ENCODE results near the gene TENT4B.

The TENT4B gene

DNA sequence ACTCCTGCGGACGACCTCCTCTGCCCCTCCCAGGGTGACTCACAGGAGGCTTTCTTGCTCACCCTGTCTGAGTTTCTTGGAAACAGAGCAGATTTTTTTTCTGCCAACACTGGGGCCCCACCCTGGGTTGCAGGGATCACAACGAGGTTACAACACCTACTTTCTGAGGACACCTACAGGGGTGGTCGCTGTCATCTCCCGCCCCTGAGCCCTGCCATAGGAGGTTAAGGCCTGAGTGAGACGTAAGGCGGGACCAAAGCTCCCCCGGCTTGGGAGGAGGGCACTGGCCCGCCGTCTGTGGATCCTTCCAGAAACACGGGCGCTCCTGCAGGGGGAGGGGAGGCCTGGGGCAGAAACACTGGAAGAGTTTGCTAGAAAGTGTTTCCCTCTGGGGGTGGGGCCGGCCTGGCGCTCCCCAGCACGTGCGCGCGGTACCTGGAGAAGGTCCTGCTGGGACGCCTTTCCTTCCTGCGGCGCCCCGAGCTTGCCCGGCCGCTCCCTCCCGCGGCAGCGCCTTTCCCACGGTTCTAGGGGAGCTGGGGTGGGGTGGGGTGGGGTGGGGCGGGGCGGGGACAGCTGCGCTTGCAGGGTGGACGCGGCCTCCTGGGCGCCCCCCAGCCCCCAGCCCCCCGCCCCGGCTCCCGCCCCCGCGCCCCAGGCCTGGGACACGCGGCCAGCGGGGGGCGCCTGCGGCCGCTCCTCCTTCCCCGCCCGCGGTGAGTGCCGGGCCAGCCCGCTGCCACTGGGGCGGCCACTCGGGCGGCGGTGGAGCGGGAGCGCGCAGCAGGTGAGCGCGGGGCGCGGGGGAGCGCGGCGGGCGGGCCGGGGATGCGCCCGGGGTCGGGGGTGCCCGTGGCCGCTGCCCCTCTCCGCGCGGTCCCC, 92.6 kb downstream of the TENT4B start:
- Mint-ChIP-seq H3K9me3 (no peaks in the 10 kb centered on the region), H3K4me1 (peaks cover 5 to 24% of the 10 kb centered on the region in 2 donors), H3K4me3 (peak overlapping the region; percentile 82 to 86), H3K36me3 (peaks cover 0 to 1% of the 10 kb centered on the region in 2 donors), H3K27me3 (no peaks in the 10 kb centered on the region), H3K27ac (peak overlapping the region; percentile 56)
- DNase-seq (no peak), ATAC-seq (replicated peaks) (peak; percentile 81)

DNA sequence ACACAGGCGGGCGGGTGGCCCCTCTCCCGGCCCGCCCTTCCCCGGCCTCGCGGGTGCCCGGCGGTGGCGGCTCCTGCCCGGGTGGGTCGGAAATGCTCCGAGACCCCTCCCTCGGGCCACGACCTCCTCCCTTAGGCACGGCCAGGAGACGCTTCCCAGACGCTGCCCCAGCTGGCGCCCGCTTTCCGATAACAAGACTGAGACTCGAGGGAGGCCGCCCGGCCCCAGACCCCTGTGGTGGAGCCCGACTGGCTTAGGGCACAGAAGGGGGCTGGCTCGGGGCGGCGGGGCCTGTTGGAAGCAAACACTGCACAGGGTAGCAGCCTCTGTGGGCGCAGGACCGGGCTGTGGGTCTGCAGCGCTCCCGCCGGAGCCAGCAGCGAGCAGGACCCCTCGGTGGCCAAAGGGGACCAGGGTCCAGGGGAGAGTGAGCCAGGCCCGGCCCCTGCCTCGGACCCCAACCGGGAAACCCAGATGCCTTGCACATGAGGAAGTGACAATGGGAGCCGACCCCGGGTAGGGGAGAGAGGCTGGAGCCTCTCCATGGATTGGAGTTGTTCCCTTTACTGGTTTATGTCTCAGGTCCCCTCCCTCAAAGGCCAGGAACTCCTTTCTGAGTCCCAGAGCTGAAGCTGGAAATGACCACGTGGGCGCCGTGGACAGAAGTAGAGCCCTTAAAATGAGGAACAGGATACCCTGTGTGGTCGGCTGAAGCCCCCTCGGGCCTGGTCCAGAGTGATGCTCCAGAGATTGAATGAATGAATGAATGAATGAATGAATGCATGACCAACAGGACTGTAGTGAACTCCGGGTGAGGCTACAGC, 93.4 kb downstream of the TENT4B start:
- DNase-seq (no peak), ATAC-seq (replicated peaks) (peak; percentile 70 to 71)
- peaks cover 0 to 1% of the 10 kb centered on the region in 2 donors for H3K36me3 Mint-ChIP-seq
- no peaks in the 10 kb centered on the region for H3K9me3 Mint-ChIP-seq
- peaks cover 7 to 29% of the 10 kb centered on the region in 2 donors for H3K4me1 Mint-ChIP-seq
- peak overlapping the region; percentile 83 to 86 for H3K4me3 Mint-ChIP-seq
- H3K27me3 Mint-ChIP-seq = no peaks in the 10 kb centered on the region
- H3K27ac Mint-ChIP-seq = peak overlapping the region; percentile 79

DNA sequence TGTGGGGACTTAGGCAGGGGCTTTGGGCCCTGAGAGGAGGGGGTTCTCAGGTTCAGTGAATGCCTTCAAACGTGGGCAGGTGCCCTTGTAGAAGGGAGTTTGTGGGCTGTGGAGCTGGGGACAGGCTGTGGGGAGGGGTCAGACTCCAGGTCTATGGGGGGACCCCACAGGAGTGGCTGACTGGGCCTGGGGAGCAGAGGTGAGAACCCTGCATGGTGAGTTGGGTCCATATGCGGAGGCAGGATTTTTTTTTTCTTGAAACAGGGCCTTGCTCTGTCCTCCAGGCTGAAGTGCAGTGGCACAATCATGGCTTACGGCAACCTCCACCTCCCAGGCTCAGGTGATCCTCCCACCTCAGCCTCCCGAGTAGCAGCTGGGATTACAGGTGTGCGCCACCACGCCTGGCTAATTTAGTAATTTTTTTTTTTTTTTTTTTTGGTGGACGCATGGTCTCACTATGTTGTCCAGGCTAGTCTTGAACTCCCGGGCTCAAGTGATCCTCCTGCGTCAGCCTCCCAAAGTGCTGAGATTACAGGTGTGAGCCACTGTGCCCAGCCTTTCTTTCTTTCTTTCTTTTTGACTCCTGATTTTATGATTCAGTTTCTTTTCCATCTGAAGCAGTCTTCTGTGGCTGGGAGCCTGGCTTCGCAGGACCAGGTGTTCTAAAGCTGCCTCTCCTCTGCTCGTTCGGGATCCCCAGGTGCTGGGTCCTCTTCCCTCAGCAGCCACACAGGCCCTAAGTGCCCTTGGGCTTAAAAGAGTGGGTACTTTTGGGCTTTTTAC, 94.2 kb downstream of the TENT4B start:
- Mint-ChIP-seq H3K27me3 (no peaks in the 10 kb centered on the region), H3K9me3 (no peaks in the 10 kb centered on the region), H3K36me3 (peaks cover 0 to 1% of the 10 kb centered on the region in 2 donors), H3K4me1 (peaks cover 7 to 34% of the 10 kb centered on the region in 2 donors), H3K4me3 (peak overlapping the region; percentile 83 to 86), H3K27ac (peak overlapping the region; percentile 6)
- ATAC-seq (replicated peaks) (no peak), DNase-seq (no peak)

DNA sequence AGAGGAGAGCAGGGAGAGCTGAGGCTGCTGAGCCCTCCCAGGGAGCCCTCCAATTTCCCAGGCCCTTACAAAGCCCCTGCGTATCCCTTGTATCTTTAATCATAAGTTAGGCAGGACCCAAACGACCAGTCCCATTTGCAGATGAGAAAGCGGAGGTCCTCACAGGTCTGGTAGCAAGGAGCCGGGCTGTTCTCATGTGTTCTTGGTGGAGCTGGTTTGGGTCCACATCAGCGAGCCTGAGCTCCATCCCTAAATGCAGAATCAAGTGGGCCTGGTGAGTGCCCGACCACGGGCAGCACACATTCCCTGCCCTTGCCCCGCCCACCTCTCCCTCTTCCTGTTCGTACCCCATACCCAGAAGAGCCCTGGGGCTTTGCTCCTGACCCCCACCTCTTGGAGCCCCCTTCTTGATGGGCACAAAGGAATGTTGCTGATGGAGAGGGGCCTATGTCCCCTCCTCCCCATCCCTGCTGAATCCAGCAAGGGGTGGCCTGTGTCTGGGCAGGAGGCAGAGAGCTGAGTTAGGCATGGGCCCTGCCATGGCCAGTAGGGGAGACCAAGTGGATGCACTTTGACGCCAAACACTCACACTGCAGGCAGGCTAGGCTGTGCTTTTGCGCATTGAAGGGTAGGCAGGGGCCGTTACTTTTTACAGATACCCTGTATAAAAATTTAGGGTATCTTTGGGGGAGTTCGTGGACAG, 95.0 kb downstream of the TENT4B start:
- no peak overlapping the region for H3K4me3 Mint-ChIP-seq
- peak overlapping the region; percentile 6 for H3K27ac Mint-ChIP-seq
- DNase-seq (no peak), ATAC-seq (replicated peaks) (no peak)
- no peaks in the 10 kb centered on the region for H3K27me3 Mint-ChIP-seq
- peaks cover 7 to 34% of the 10 kb centered on the region in 2 donors for H3K4me1 Mint-ChIP-seq
- peaks cover 0 to 1% of the 10 kb centered on the region in 2 donors for H3K36me3 Mint-ChIP-seq
- H3K9me3 Mint-ChIP-seq = no peaks in the 10 kb centered on the region

DNA sequence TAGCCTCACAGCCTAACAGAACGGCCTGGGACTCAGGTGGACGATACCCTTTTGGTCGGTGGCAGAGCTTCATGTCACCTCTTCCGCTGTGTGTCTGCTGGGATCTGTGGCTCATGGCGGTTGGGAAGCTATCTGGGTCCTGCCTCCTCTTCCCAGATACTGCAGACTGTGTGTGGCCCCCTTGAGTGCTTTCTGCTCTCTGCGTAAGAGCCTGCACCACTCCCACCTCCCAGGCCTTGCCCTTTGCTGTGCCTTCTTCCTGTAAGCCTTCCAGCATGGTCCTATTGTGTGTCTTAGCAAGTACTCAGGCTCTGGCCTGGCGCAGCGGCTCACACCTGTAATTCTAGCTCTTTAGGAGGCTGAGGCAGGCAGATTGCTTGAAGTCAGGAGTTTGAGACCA, 95.7 kb downstream of the TENT4B start:
- Mint-ChIP-seq H3K4me3 (no peak overlapping the region), H3K4me1 (peaks cover 7 to 34% of the 10 kb centered on the region in 2 donors), H3K9me3 (no peaks in the 10 kb centered on the region), H3K27me3 (no peaks in the 10 kb centered on the region), H3K27ac (no peak overlapping the region), H3K36me3 (peaks cover 0 to 1% of the 10 kb centered on the region in 2 donors)
- no peak for ATAC-seq (replicated peaks)
- DNase-seq = no peak

DNA sequence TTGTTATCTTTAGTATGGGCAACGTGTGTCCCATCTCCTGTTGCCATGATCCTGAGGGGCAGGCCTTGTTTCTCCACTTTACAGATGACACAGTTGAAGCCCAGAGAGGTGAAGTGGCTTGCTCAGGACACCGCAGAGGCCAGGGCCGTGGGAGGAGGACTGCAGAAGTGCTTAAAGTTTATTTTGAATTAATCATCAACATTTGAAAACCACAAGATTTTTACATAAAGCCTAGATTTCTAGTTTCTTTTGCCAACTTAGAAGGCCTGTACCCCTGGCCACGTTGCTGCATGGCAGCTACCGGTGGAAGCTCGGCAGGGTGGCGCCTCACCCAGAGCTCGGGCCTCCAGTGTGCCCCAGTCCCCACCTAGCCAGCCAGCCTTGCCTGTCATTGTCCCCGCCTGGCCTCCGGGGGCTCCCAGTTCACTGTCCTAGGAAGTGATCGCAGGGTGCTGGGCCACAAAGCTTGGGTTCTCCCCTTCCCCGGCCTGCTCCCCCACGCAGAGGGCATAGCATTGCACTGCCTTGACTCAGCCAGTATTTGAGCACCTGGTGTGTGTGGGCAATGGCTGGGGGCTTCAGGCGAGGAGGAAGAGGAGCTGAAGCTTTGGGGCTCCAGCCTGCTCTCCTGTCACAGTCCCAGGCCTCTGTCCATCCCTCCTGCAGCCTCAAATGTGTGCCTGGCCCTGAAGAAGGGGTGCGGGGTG, 98.4 kb downstream of the TENT4B start:
- no peaks in the 10 kb centered on the region for H3K9me3 Mint-ChIP-seq
- H3K4me1 Mint-ChIP-seq = peaks cover 7 to 23% of the 10 kb centered on the region in 2 donors
- DNase-seq (no peak), ATAC-seq (replicated peaks) (peak; percentile 30 to 39)
- no peaks in the 10 kb centered on the region for H3K27me3 Mint-ChIP-seq
- H3K4me3 Mint-ChIP-seq = no peak overlapping the region
- no peak overlapping the region for H3K27ac Mint-ChIP-seq
- peaks cover 0 to 1% of the 10 kb centered on the region in 2 donors for H3K36me3 Mint-ChIP-seq

DNA sequence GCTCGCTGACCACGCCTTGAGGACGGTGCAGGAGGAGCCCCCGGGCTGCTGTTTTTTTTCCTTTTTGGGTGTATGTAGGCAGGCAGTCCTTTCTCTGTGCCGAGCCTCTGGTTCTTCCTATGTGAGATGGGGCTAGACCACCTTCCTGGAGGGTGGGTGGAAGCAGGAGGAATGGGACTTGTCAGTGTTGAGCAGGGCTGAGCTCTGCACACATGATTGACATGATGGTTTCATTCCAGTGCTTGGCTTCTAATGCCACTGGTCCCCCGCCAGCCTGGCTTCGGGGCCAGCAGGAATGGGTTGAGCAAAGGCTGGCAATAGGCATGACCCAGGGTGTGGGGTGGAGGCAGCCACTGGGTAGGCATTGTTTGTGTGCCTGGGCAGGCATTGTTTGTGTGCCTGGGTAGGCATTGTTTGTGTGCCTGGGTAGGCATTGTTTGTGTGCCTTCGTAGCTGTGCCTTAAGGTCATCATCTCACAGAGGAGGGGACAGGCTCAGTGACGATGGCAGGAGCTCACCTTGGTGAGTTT, 99.0 kb downstream of the TENT4B start:
- H3K9me3 Mint-ChIP-seq = no peaks in the 10 kb centered on the region

DNA sequence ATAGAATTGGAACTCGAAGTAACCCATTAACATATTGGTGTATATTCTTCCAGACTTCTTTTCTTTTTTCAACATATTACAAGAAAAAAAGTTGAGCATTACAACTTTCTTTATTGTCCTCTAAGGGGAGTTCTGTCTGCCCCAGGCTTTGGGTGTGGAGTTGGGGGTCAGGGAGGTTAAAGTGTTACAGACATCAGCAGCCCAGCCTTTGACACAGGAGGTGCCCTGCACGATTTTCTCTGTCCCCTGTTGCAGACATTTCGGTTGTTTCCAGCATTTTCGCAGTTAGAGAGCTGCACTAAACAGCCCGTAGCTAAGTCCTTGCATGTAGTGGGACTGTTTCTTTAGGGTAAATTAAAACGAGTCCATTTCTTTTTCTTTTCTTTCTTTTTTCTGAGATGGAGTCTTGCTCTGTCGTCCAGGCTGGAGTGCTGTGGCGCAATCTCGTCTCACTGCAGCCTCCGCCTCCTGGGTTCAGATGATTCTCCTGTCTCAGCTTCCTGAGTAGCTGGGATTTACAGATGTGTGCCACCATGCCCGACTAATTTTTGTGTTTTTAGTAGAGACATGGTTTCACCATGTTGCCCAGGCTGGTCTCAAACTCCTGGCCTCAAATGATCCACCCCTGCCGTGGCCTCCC, 99.9 kb downstream of the TENT4B start:
- Mint-ChIP-seq H3K27ac (no peak overlapping the region), H3K27me3 (no peaks in the 10 kb centered on the region), H3K4me3 (no peak overlapping the region), H3K4me1 (peaks cover 2 to 11% of the 10 kb centered on the region in 2 donors), H3K36me3 (no peaks in the 10 kb centered on the region), H3K9me3 (no peaks in the 10 kb centered on the region)
- no peak for DNase-seq
- no peak for ATAC-seq (replicated peaks)

More for the DNA sequence above, 99.0 kb downstream of the TENT4B start:
- DNase-seq (no peak), ATAC-seq (replicated peaks) (no peak)
- peaks cover 2 to 17% of the 10 kb centered on the region in 2 donors for H3K4me1 Mint-ChIP-seq
- H3K27me3 Mint-ChIP-seq = no peaks in the 10 kb centered on the region
- no peak overlapping the region for H3K27ac Mint-ChIP-seq
- peaks cover 0 to 1% of the 10 kb centered on the region in 2 donors for H3K36me3 Mint-ChIP-seq
- no peak overlapping the region for H3K4me3 Mint-ChIP-seq

DNA sequence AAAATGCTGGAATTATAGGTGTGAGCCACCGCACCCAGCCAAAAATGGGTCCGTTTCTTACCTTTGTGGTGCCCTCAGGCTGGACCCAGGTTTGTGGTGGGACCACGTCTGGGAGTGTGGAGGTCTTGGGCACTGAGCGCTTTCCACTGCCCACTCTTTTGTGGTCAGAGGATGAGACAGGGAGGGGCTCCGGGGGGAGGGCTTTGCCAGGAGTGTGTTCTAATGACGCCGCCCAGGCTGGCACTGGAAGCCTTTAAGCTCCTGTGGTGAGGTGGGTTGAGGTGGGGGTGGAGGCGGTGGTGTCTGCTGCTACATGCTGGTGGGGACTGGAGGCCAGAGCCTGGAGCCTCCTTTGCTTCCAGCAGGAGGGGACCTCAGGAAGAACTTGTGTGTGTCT, 100.4 kb downstream of the TENT4B start:
- H3K27ac Mint-ChIP-seq = no peak overlapping the region
- H3K9me3 Mint-ChIP-seq = no peaks in the 10 kb centered on the region
- H3K36me3 Mint-ChIP-seq = no peaks in the 10 kb centered on the region
- ATAC-seq (replicated peaks) (no peak), DNase-seq (no peak)
- no peak overlapping the region for H3K4me3 Mint-ChIP-seq
- H3K4me1 Mint-ChIP-seq = peaks cover 2 to 11% of the 10 kb centered on the region in 2 donors
- H3K27me3 Mint-ChIP-seq = no peaks in the 10 kb centered on the region

DNA sequence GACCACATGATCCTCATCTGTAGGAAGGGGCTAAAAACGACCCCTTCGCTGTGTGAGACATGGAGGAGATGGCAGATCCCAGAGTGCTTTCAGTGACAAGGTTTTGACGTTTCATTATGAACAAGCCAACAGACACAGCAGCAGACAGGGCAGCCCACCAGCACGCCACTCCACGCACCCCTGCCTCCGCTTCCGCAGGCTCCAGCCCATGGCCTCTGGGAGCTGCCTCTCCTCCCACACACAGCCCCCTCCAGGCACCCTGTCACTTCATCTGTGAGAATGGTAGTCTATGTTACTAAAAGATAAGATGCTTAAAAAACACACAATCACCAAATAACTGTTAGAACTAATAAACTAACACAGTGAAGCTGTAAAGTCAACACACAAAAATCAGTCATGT, 101.0 kb downstream of the TENT4B start:
- Mint-ChIP-seq H3K27ac (no peak overlapping the region), H3K4me3 (no peak overlapping the region), H3K4me1 (peaks cover 2 to 13% of the 10 kb centered on the region in 2 donors), H3K27me3 (peaks cover 0 to 4% of the 10 kb centered on the region in 2 donors), H3K36me3 (no peaks in the 10 kb centered on the region), H3K9me3 (no peaks in the 10 kb centered on the region)
- ATAC-seq (replicated peaks) = no peak
- no peak for DNase-seq

DNA sequence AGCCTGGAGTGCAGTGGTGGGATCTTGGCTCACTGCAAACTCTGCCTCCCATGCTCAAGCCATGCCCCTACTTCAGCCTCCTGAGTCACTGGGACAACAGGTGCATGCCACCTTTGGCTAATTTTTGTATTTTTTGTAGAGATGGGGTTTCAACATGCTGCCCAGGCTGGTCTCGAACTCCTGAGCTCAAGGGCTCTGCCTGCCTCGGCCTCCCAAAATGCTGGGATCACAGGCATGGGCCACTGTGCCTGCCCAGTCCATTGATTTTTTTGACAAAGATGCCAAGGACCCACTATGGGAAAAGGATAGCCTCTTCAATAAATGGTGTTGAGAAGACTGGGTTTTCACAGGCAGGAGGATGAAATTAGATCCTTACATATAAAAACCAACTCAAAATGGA, 102.4 kb downstream of the TENT4B start:
- H3K27me3 Mint-ChIP-seq = peaks cover 14 to 19% of the 10 kb centered on the region in 2 donors
- ATAC-seq (replicated peaks) (no peak), DNase-seq (no peak)
- no peak overlapping the region for H3K4me3 Mint-ChIP-seq
- peaks cover 0 to 7% of the 10 kb centered on the region in 2 donors for H3K36me3 Mint-ChIP-seq
- H3K27ac Mint-ChIP-seq = no peak overlapping the region
- H3K4me1 Mint-ChIP-seq = peaks cover 15 to 27% of the 10 kb centered on the region in 2 donors
- H3K9me3 Mint-ChIP-seq = peaks cover 0 to 1% of the 10 kb centered on the region in 2 donors

DNA sequence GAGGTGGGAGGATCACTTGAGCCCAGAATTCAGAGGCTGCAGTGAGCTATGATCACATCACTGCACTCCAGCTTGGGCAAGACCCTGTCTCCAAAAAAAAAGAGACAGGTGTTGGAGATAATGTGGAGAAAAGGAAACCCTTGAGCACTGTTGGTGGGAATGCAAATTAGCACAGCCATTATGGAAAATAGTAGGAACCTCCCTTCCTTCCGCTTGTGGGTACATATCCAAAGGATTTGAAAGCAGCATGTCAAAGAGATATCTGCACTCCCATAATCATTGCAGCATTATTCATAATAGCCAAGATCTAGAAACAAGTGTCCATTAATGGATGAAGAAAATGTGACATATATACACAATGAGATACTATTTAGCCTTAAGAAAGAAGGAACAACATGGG, 103.5 kb downstream of the TENT4B start:
- H3K4me3 Mint-ChIP-seq = no peak overlapping the region
- no peak for ATAC-seq (replicated peaks)

More for the DNA sequence above, 103.5 kb downstream of the TENT4B start:
- H3K4me1 Mint-ChIP-seq = peaks cover 13 to 22% of the 10 kb centered on the region in 2 donors
- H3K27ac Mint-ChIP-seq = no peak overlapping the region
- H3K9me3 Mint-ChIP-seq = peaks cover 0 to 1% of the 10 kb centered on the region in 2 donors
- no peak for DNase-seq
- peaks cover 15 to 29% of the 10 kb centered on the region in 2 donors for H3K27me3 Mint-ChIP-seq
- H3K36me3 Mint-ChIP-seq = peaks cover 0 to 8% of the 10 kb centered on the region in 2 donors
